Fibroblast of lung (primary cell): ENCODE data around the gene PLP1. TPM values are rescaled to one million over a fixed set of nuclear protein-coding genes. Genes with fewer than 3 reads are reported as not detected.

Experiments used
- DNase-seq, 2 donors: peaks; one replicate each; pipeline versions ENCODE4 v3.0.0 to v3.0.0-alpha.2; 2010; ENCODE audit warnings: low read depth in 2 of 2
- H2AFZ ChIP-seq: 2 replicates; pipeline ENCODE4 v1.5.1; 2012; ENCODE audit warnings: low read length, control low read depth, inconsistent platforms
- H3K27ac ChIP-seq: 2 replicates; pipeline ENCODE4 v1.5.1; 2011; ENCODE audit warnings: low read length, control low read depth; ENCODE audit not compliant: insufficient read depth
- H3K27me3 ChIP-seq: 2 replicates; pipeline ENCODE4 v1.5.1; 2011; ENCODE audit warnings: mild to moderate bottlenecking, low read length; ENCODE audit not compliant: control insufficient read depth, insufficient read depth
- H3K36me3 ChIP-seq: 2 replicates; pipeline ENCODE4 v1.5.1; 2011; ENCODE audit warnings: low read length; ENCODE audit not compliant: control insufficient read depth, insufficient read depth
- H3K4me1 ChIP-seq: 2 replicates; pipeline ENCODE4 v1.5.1; 2011; ENCODE audit warnings: low read length; ENCODE audit not compliant: control insufficient read depth, insufficient read depth; ENCODE audit errors: extremely low read depth
- H3K4me2 ChIP-seq: 2 replicates; pipeline ENCODE4 v1.5.1; 2011; ENCODE audit warnings: low read length, control low read depth; ENCODE audit not compliant: insufficient read depth; ENCODE audit errors: extremely low read depth
- H3K4me3 ChIP-seq, 4 experiments: fragments of 200-600 bp in 1 of 4; sonication (generic) in 1 of 4; replicated peaks in 1 of 4; 2 replicates each; pipeline ENCODE4 v1.5.1; 2011 to 2016; ENCODE audit warnings: low read length in 4 of 4, low read depth in 3 of 4, mild to moderate bottlenecking in 3 of 4, control low read depth in 2 of 4, inconsistent platforms in 1 of 4, mixed read lengths in 1 of 4; ENCODE audit not compliant: insufficient read depth in 1 of 4; ENCODE audit errors: control extremely low read depth in 1 of 4
- H3K79me2 ChIP-seq: 2 replicates; pipeline ENCODE4 v1.5.1; 2012; ENCODE audit warnings: mild to moderate bottlenecking, low read length, inconsistent platforms; ENCODE audit not compliant: control insufficient read depth, insufficient read depth
- H3K9ac ChIP-seq: 2 replicates; pipeline ENCODE4 v1.5.1; 2011; ENCODE audit warnings: mild to moderate bottlenecking, low read length, control low read depth; ENCODE audit not compliant: insufficient read depth
- H3K9me3 ChIP-seq: 2 replicates; pipeline ENCODE4 v1.5.1; 2012; ENCODE audit warnings: low read depth, low read length; ENCODE audit not compliant: control insufficient read depth, insufficient read depth
- H4K20me1 ChIP-seq: 2 replicates; pipeline ENCODE4 v1.5.1; 2011; ENCODE audit warnings: low read length; ENCODE audit not compliant: control insufficient read depth, insufficient read depth; ENCODE audit errors: extremely low read depth
- CTCF ChIP-seq, 2 donors: IDR thresholded peaks in 1 of 2; conservative IDR thresholded peaks in 1 of 2; 1 replicate in 1 of 2; 2 replicates in 1 of 2; pipeline ENCODE4 v1.5.1; 2011 to 2012; ENCODE audit warnings: low read length in 2 of 2, control low read depth in 1 of 2, inconsistent platforms in 1 of 2, low read depth in 1 of 2, mild to moderate bottlenecking in 1 of 2
- EZH2 ChIP-seq: IDR thresholded peaks from 2 replicates; pipeline ENCODE4 v1.5.1; 2012; ENCODE audit warnings: low read length, control low read depth, mild to moderate bottlenecking; ENCODE audit errors: missing control alignments
- polyA plus RNA-seq, 2 donors: library from polyadenylated mRNA; depleted of rRNA in 1 of 2; stranded (reverse) in 1 of 2; unstranded in 1 of 2; fragments of >200 nt; gene quantifications; 2 replicates each; pipeline ENCODE4 v1.2.1, GENCODE V29; 2011 to 2012; ENCODE audit warnings: missing spikeins in 1 of 2
- total RNA-seq: library from RNA; depleted of rRNA; stranded (reverse); fragments of >200 nt; gene quantifications from 2 replicates; pipeline ENCODE4 v1.2.1, GENCODE V29; 2014

PLP1 gene
- total and polyA plus RNA-seq, 2 donors (not counting 1 experiment from before 2014, with no cell fraction given), result 0.17 TPM

GRCh38 chrX:103789004-103789403 is 12.4 kb downstream of the PLP1 start:
- Histone ChIP-seq H2AFZ (no peak overlapping the region), H3K4me1 (peaks cover 2% of the 10 kb centered on the region), H3K4me2 (no peak overlapping the region), H3K79me2 (no peaks in the 10 kb centered on the region), H3K9ac (no peak overlapping the region), H3K36me3 (no peaks in the 10 kb centered on the region), H3K27ac (no peak overlapping the region), H3K4me3 (no peak overlapping the region), H3K27me3 (peaks cover 2% of the 10 kb centered on the region), H4K20me1 (no peaks in the 10 kb centered on the region), H3K9me3 (no peaks in the 10 kb centered on the region)
- TF ChIP-seq EZH2, result no peak
- no peak for TF ChIP-seq CTCF (conservative IDR thresholded peaks at IDR 0.05 in 1 of 2, IDR thresholded peaks at IDR 0.05 in 1 of 2; ENCODE audit: low read depth in 1 of 2, low read length in 2 of 2)
- no peak for DNase-seq

- H3K27ac ChIP-seq, result no peak overlapping the region
- TF ChIP-seq EZH2, result no peak
- TF ChIP-seq CTCF (conservative IDR thresholded peaks at IDR 0.05 in 1 of 2, IDR thresholded peaks at IDR 0.05 in 1 of 2; ENCODE audit: low read depth in 1 of 2, low read length in 2 of 2), result no peak
- DNase-seq, result peak in 1 of 2 donors; percentile 16
- peaks cover 2% of the 10 kb centered on the region for H3K27me3 ChIP-seq
- H3K4me1 ChIP-seq, result peaks cover 4% of the 10 kb centered on the region
- no peak overlapping the region for H3K4me3 ChIP-seq
- H3K9me3 ChIP-seq, result no peaks in the 10 kb centered on the region
- H3K79me2 ChIP-seq, result no peaks in the 10 kb centered on the region
- no peak overlapping the region for H2AFZ ChIP-seq
- no peaks in the 10 kb centered on the region for H3K36me3 ChIP-seq
- H3K9ac ChIP-seq, result no peak overlapping the region
- no peak overlapping the region for H3K4me2 ChIP-seq
- H4K20me1 ChIP-seq, result no peaks in the 10 kb centered on the region
Observed at GRCh38 chrX:103791228-103791627, 14.6 kb downstream of the PLP1 start.

GRCh38 chrX:103791826-103792485 is 15.3 kb downstream of the PLP1 start:
- H3K4me1 ChIP-seq, result peaks cover 4% of the 10 kb centered on the region
- no peaks in the 10 kb centered on the region for H3K36me3 ChIP-seq
- peak in 1 of 2 donors; percentile 44 for DNase-seq
- no peak overlapping the region for H2AFZ ChIP-seq
- no peak for TF ChIP-seq EZH2
- TF ChIP-seq CTCF (conservative IDR thresholded peaks at IDR 0.05 in 1 of 2, IDR thresholded peaks at IDR 0.05 in 1 of 2; ENCODE audit: low read depth in 1 of 2, low read length in 2 of 2), result no peak
- H3K9me3 ChIP-seq, result no peaks in the 10 kb centered on the region
- H3K79me2 ChIP-seq, result no peaks in the 10 kb centered on the region
- no peak overlapping the region for H3K9ac ChIP-seq
- no peaks in the 10 kb centered on the region for H4K20me1 ChIP-seq
- H3K4me3 ChIP-seq, result no peak overlapping the region
- no peak overlapping the region for H3K27ac ChIP-seq
- peaks cover 2% of the 10 kb centered on the region for H3K27me3 ChIP-seq
- H3K4me2 ChIP-seq, result no peak overlapping the region
